Posterior cingulate gyrus (tissue), 11 donors: ENCODE results near the gene KRT27.
"Not testable (repeated sequence)": the region's sequence is repeated elsewhere in the genome, so short reads cannot be mapped to it uniquely, and the experiment has no call there.

ENCODE experiments used
- DNase-seq, 10 donors: peaks; one replicate each; pipeline versions ENCODE4 v3.0.0 to v3.0.0-alpha.2; 2020 to 2021; ENCODE audit warnings: mixed read lengths in 3 of 10
- intact Hi-C: fragments of 100-400 bp; cut with DNase I; formaldehyde crosslinking; loops from one replicate; pipeline ENCODE4 v1.15.1; 2023

The KRT27 gene

GRCh38 chr17:40763752-40764151, 18.6 kb downstream of the KRT27 start:
- DNase-seq: no peak
- intact Hi-C loops: no loop called here

- intact Hi-C loops: no loop called here
- DNase-seq: no peak
Measured at GRCh38 chr17:40760105-40761016, 22.0 kb downstream of the KRT27 start.

DNA sequence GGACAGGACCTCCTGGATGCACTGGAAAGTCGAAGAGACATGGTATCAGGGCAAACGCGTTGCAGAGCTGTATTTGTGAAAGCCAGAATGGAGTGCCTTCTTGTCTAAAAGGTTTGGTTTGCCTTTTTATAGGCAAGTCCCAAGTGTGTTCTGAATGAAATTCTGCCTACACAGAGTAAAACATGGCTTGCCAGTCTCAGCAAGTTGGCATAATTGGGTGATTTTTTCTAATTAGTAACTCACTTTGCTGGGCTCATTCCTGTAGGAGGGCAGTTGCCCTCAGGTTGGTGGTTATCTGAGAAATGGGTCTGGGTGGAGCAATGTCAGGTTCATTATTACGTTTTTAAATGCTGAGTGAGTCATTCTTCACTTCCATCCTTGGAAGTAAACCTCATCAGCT, 27.1 kb downstream of the KRT27 start, which contains the start of gene KRT25:
Gene KRT25, minus strand, starts transcription at position 101 of the 400 bp plus-strand sequence. Its CDS starts 60 bp downstream, at position 41.
- intact Hi-C loops: no loop called here
- DNase-seq: no peak

- no peak for DNase-seq
- intact Hi-C loops: no loop called here
Measured at GRCh38 chr17:40753804-40754203, 28.5 kb downstream of the KRT27 start.

- peak in 1 of 10 donors; percentile 73 for DNase-seq
- intact Hi-C loops: no loop called here
Measured at GRCh38 chr17:40751065-40751464, 31.3 kb downstream of the KRT27 start.

GRCh38 chr17:40750391-40750790, 32.0 kb downstream of the KRT27 start:
- intact Hi-C loops: no loop called here
- no peak for DNase-seq

- intact Hi-C loops, DNase-seq: not testable (repeated sequence)
Measured at GRCh38 chr17:40748666-40749065, 33.7 kb downstream of the KRT27 start.

- no peak for DNase-seq
- intact Hi-C loops: no loop called here
Measured at GRCh38 chr17:40738553-40738952, 43.8 kb downstream of the KRT27 start.

DNA sequence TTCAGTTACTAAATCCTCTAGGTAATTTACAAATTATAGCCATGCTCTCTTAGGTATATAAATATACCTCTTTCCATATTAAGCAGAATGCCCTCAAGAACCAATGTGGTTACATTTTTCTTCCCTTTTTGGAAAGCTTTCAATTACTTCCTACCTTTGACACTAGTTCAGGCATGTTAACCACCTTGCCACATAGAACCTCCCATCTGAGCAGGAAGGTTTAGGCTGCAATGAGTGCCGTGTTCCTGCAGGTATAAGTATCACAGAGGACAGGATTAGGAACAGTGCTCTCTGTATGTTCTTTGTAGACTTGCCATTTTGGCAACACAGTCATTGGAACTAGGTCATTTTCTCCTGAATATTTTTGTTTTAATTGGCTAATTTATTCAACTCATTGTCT, 47.3 kb downstream of the KRT27 start:
- no peak for DNase-seq
- intact Hi-C loops: no loop called here

DNA sequence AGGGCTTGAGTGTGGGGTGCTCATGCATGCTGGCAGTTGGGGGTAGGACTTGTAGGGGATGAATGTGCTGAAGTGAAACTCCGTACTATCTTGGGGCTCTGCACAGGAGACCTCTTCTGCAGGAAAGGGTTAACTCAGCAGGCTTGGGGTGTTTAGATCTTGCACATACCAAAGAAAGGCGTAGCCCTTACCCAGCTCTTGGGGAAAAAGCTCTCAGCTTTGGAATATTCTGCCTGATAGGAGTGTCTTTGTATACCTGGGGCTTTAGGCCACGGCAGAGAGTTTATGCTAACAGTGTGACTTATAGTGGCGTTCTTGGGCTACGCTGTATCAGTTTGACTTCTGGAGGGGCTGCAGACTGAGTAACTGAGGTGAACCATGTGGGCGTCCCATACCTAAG, 48.3 kb downstream of the KRT27 start:
- intact Hi-C loops: no loop called here
- no peak for DNase-seq

DNA sequence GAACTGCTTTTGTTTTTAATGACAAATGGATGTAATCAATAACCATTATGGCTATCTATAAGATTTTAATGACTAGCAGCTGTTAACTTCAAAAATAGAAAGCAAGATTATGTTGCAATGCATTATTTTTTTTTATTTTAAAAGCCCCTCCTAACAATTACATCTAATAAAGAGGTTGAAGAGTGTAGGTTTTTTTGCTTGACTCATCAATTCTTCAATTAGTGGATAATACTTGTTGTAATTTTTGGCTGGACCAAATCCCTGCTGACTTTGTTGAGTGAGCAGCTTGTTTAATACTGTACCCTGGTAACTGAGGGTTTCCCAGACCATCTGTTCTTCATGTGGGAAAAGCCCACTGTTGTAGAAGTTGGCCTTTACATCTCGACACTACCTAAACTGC, 51.4 kb downstream of the KRT27 start:
- no peak for DNase-seq
- intact Hi-C loops: no loop called here

DNA sequence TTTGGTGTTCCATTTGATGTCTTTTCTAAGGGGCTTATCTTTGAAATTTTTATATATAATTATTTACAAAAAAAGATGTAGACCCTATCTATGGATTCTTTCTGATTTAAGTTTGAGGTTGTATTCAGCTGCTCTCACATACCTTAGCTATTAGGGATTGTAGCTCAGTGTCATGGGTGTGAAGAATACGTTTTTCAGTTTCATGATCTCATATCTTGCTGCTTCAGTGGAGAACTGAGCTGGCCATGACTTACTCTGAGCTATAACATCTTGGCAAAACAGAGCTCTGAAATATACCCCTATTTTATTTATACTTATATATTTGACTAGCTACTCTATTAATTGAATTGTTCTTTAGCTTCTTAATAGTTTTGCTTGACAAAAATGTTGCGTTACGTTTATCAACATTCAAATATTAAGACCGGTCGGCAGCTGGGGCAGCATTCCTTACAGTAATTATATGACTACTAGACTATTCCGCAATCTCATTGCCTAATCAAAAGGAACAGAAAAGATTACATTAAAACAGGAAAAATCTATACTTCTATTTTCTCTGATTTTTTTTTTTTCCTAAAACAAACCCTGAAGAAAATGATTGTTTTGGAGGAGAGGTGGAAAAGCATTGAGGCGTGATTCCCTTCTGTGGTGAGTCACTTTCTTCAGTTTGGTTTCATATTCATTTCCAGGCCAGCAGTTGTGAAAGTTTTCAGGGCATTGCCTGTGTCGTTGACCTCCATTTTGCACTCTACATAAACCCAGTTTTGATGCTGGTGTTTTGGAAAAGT, 54.7 kb downstream of the KRT27 start:
- DNase-seq: no peak
- intact Hi-C loops: no loop called here

- intact Hi-C loops: no loop called here
- DNase-seq: no peak
Measured at GRCh38 chr17:40726919-40727318, 55.4 kb downstream of the KRT27 start.
